ENCODE measurements around the gene AKAP13. TPM values are rescaled to one million over a fixed set of nuclear protein-coding genes. Genes with fewer than 3 reads are reported as not detected.

Gene AKAP13
- total RNA-seq, 6 donors from 2014 or later = 329 to 1,278 (median 748) TPM

DNA sequence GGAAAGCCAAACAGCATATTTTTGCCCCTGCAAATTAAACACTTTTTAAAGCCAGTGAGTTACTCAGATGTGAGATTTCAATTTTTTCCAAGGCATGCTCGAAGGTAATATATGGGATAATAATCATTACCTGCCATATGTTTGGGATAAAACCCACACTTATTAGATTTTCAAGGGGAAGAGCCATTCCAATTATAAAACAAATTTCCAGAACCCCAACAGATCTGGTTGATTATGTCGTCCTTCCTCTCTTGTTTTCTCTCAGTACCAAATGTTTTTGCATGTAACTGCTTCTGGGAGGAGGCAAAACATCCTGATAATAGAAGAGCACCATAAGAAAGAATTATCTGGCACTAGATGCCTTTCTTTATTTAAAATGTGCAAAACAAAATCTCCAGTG is 115.1 kb downstream of the AKAP13 start:
- H3K27ac ChIP-seq = no peak overlapping the region
- TF ChIP-seq EP300 (IDR thresholded peaks at IDR 0.05) (no peak), POLR2A (IDR thresholded peaks at IDR 0.05) (no peak), POLR2AphosphoS5 (IDR thresholded peaks at IDR 0.05) (no peak)
- TF ChIP-seq, protein P1, sequence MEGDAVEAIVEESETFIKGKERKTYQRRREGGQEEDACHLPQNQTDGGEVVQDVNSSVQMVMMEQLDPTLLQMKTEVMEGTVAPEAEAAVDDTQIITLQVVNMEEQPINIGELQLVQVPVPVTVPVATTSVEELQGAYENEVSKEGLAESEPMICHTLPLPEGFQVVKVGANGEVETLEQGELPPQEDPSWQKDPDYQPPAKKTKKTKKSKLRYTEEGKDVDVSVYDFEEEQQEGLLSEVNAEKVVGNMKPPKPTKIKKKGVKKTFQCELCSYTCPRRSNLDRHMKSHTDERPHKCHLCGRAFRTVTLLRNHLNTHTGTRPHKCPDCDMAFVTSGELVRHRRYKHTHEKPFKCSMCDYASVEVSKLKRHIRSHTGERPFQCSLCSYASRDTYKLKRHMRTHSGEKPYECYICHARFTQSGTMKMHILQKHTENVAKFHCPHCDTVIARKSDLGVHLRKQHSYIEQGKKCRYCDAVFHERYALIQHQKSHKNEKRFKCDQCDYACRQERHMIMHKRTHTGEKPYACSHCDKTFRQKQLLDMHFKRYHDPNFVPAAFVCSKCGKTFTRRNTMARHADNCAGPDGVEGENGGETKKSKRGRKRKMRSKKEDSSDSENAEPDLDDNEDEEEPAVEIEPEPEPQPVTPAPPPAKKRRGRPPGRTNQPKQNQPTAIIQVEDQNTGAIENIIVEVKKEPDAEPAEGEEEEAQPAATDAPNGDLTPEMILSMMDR (IDR thresholded peaks at IDR 0.05) = no peak
- H3K27me3 ChIP-seq = no peaks in the 10 kb centered on the region
- ATAC-seq (ENCODE audit: low FRiP score in 2 of 2) (no peak), DNase-seq (no peak)
- peaks cover 35 to 59% (median 51%) of the 10 kb centered on the region in 4 donors for H3K4me1 ChIP-seq
- WGBS, 2 donors = 79 to 84% methylated on average over 2 of the region's 2 CpGs
- H3K36me3 ChIP-seq = no peaks in the 10 kb centered on the region
- H3K4me3 ChIP-seq = no peak overlapping the region
- no peaks in the 10 kb centered on the region for H3K9me3 ChIP-seq

DNA sequence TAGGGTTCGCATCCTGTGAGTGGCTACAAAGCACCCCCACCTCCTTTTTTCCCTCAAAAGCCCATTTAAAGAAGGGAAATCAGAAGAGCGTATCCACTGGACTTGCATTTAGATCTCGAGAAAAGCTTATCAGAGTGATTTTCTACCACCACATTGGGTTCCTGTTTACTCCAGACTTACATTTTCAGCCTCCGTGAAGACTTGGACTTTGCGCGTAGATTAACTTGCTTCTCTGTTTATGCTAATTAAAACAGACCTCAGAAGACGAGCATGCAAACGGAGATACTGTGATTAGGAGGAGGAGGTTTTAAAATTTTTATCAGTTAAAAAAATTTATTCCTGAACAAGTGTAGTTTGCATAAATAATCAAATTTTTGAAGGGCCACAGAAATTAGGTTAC is 115.7 kb downstream of the AKAP13 start:
- WGBS, 2 donors = 63 to 64% methylated on average over 8 of the region's 8 CpGs
- TF ChIP-seq POLR2A (IDR thresholded peaks at IDR 0.05) (no peak), EP300 (IDR thresholded peaks at IDR 0.05) (no peak)
- no peaks in the 10 kb centered on the region for H3K36me3 ChIP-seq
- no peak overlapping the region for H3K27ac ChIP-seq
- DNase-seq = no peak
- H3K9me3 ChIP-seq = no peaks in the 10 kb centered on the region
- H3K4me3 ChIP-seq = no peak overlapping the region
- no peak for ATAC-seq (ENCODE audit: low FRiP score in 2 of 2)
- peaks cover 35 to 61% (median 55%) of the 10 kb centered on the region in 4 donors for H3K4me1 ChIP-seq
- H3K27me3 ChIP-seq = no peaks in the 10 kb centered on the region

DNA sequence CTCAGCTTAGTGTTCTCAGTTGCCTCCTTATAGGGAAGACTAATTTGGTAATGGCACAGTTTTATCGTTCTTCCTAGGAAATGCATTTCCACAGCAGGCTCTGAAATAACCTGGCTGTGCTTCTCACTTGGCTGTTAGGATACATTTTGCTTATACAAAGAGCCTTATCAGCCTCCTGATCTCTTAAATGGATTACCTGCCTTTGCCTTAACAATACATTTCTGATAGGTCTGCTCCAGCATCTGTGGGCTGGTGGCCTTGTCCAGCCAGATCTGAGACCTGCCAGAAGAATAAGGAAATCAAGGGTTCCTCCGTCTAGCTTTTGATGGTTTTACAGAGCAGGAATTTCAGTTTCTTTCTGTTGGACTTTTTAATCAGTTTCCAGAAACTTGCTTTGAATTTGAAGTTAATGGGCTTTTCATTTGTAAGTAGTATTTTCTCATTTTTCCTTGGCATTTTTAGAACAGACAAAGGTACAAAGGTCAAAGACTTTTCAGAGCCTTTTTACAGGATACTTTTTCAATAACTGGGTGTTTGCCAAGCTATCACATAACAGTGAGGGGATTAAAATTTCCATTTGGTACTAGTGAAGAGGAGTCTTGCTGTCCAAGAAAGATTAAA is 116.3 kb downstream of the AKAP13 start:
- ATAC-seq (ENCODE audit: low FRiP score in 2 of 2) = no peak
- TF ChIP-seq, protein P1 (IDR thresholded peaks at IDR 0.05) = no peak
- TF ChIP-seq POLR2AphosphoS5 (IDR thresholded peaks at IDR 0.05) = no peak
- no peak for TF ChIP-seq POLR2A (IDR thresholded peaks at IDR 0.05)
- no peak for TF ChIP-seq EP300 (IDR thresholded peaks at IDR 0.05)
- Histone ChIP-seq H3K27ac (peak overlapping the region in 1 of 4 donors; percentile 3), H3K4me3 (no peak overlapping the region), H3K9me3 (no peaks in the 10 kb centered on the region), H3K4me1 (peaks cover 35 to 61% (median 56%) of the 10 kb centered on the region in 4 donors), H3K27me3 (no peaks in the 10 kb centered on the region), H3K36me3 (no peaks in the 10 kb centered on the region)
- WGBS, 2 donors = 33 to 54% methylated on average over 2 of the region's 2 CpGs
- no peak for DNase-seq

DNA sequence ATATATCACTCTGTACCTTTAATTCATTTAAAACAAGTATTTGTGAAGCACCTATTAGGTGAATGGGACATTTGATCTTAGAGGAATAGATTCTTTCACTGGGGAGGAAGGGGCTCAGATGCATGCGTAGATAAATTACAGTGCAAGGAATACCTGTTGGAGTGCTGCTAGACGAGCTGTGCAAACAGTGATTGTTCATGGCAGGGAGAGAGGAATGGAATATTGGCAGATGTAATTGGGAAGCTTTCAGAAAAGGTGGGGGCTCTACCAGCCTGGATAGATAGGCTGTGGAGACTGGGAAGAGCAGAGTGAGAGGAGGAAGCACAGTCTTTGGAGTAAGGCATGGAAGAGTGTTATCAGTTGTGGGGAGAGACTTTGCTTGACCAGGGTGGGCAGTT is 116.8 kb downstream of the AKAP13 start:
- Histone ChIP-seq H3K4me1 (peaks cover 34 to 60% (median 55%) of the 10 kb centered on the region in 4 donors), H3K27me3 (no peaks in the 10 kb centered on the region), H3K9me3 (no peaks in the 10 kb centered on the region), H3K27ac (no peak overlapping the region), H3K4me3 (no peak overlapping the region), H3K36me3 (no peaks in the 10 kb centered on the region)
- WGBS, 2 donors = 68 to 81% methylated on average over 2 of the region's 2 CpGs
- no peak for DNase-seq
- no peak for TF ChIP-seq EP300 (IDR thresholded peaks at IDR 0.05)
- no peak for TF ChIP-seq POLR2A (IDR thresholded peaks at IDR 0.05)
- TF ChIP-seq, protein P1 (IDR thresholded peaks at IDR 0.05) = no peak
- TF ChIP-seq POLR2AphosphoS5 (IDR thresholded peaks at IDR 0.05) = no peak
- ATAC-seq (ENCODE audit: low FRiP score in 2 of 2) = no peak

DNA sequence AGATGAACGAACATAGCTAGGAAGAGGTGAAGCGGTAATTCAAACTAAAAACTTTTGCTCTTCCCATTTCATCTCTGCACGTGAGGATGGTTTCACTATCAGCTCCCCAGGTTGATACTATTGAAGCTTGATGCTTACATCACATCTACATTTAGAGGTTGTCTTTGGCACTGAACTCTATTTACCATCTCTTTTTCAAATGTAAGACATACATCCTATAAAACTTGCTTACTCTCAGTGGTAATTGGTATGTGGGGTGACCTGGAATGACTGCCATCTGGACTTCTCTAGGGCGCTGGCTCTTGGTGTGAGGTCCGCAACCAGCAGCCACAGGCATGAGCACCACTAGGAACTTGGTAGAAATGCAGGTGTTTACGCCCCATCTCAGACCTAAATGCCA is 118.1 kb downstream of the AKAP13 start:
- Histone ChIP-seq H3K4me3 (no peak overlapping the region), H3K27me3 (no peaks in the 10 kb centered on the region), H3K36me3 (no peaks in the 10 kb centered on the region), H3K9me3 (no peaks in the 10 kb centered on the region), H3K4me1 (peaks cover 33 to 57% (median 53%) of the 10 kb centered on the region in 4 donors), H3K27ac (no peak overlapping the region)
- DNase-seq = no peak
- WGBS, 2 donors = 72 to 95% methylated on average over 6 of the region's 6 CpGs
- ATAC-seq (ENCODE audit: low FRiP score in 2 of 2) = no peak
- TF ChIP-seq POLR2AphosphoS5 (IDR thresholded peaks at IDR 0.05) = no peak
- TF ChIP-seq EP300 (IDR thresholded peaks at IDR 0.05) = no peak
- TF ChIP-seq, protein P1 (IDR thresholded peaks at IDR 0.05) = no peak
